Left cardiac atrium (tissue), 4 donors: ENCODE data around the gene SMCP. TPM values are rescaled to one million over a fixed set of nuclear protein-coding genes. Genes with fewer than 3 reads are reported as not detected.

ENCODE experiments used
- ATAC-seq, 2 donors: fragments of 200-7000 bp; cut with Tn5 transposase; one replicate each; pipeline ENCODE4 v1.9.1; 2020; ENCODE audit warnings: mild to moderate bottlenecking in 2 of 2, moderate library complexity in 2 of 2
- DNase-seq: peaks from one replicate; pipeline ENCODE4 v3.0.0-alpha.2; 2020
- intact Hi-C, 2 donors: fragments of 100-400 bp; cut with DNase I; formaldehyde crosslinking; loops; one replicate each; pipeline versions ENCODE4 v1.14.1 to v1.15.1; 2022 to 2023
- total RNA-seq, 2 donors: library from RNA; stranded (reverse); fragmentation: NEBNext Ultra II Directional; extraction: Animal tissue kit (Norgen Biotek cat#: 25700); gene quantifications; one replicate each; pipeline ENCODE4 v1.2.1, GENCODE V29; 2021
- donor health status: DM: no; HTN: yes; CAD: no.
- donor health status: DM: no; HTN: yes; CAD: no; lungs with severe emphysema.
- donor health status: DM: yes; HTN: yes; CAD: no.
- donor health status: Dilated cardiomyopathy.

Gene SMCP
- total RNA-seq, 2 donors from 2014 or later: not detected

- intact Hi-C loops: no loop called here
- ATAC-seq (no peak), DNase-seq (no peak)
Measured at GRCh38 chr1:152928671-152929070, 50.5 kb downstream of the SMCP start.

GRCh38 chr1:152932170-152932811, 54.2 kb downstream of the SMCP start:
- ATAC-seq: no peak
- no peak for DNase-seq
- intact Hi-C loops: no loop called here

- no peak for DNase-seq
- intact Hi-C loops: no loop called here
- ATAC-seq: no peak
Measured at GRCh38 chr1:152933196-152933595, 55.1 kb downstream of the SMCP start.

Other genes with a start within 250 kb of the SMCP start
- not detected for gene LCE2D, start 214.9 kb upstream of the SMCP start, total RNA-seq
- gene LCE2C, start 203.0 kb upstream of the SMCP start, total RNA-seq: not detected
- gene LCE2B, start 192.2 kb upstream of the SMCP start, total RNA-seq: not detected
- gene LCE2A, start 180.0 kb upstream of the SMCP start, total RNA-seq: not detected
- not detected for gene LCE4A, start 170.2 kb upstream of the SMCP start, total RNA-seq
- not detected for gene KPRP, start 120.3 kb upstream of the SMCP start, total RNA-seq
- gene LCE1F, start 103.2 kb upstream of the SMCP start, total RNA-seq: not detected
- gene LCE1E, start 92.1 kb upstream of the SMCP start, total RNA-seq: not detected
- not detected for gene LCE1D, start 81.6 kb upstream of the SMCP start, total RNA-seq
- gene LCE1C, start 71.7 kb upstream of the SMCP start, total RNA-seq: not detected
- not detected for gene LCE1B, start 66.4 kb upstream of the SMCP start, total RNA-seq
- not detected for gene LCE1A, start 50.8 kb upstream of the SMCP start, total RNA-seq
- gene LCE6A, start 35.5 kb upstream of the SMCP start, total RNA-seq: not detected
- not detected for gene LCE7A, start 18.3 kb upstream of the SMCP start, total RNA-seq
- gene IVL, start 30.2 kb downstream of the SMCP start, total RNA-seq: not detected
- gene SPRR5, start 68.9 kb downstream of the SMCP start, total RNA-seq: not detected
- not detected for gene SPRR4, start 92.3 kb downstream of the SMCP start, total RNA-seq
- not detected for gene SPRR1A, start 105.8 kb downstream of the SMCP start, total RNA-seq
- gene SPRR3, start 123.4 kb downstream of the SMCP start, total RNA-seq: not detected
- not detected for gene SPRR1B, start 152.9 kb downstream of the SMCP start, total RNA-seq
- gene SPRR2D, start 162.8 kb downstream of the SMCP start, total RNA-seq: not detected
- not detected for gene SPRR2A, start 179.2 kb downstream of the SMCP start, total RNA-seq
- not detected for gene SPRR2B, start 193.3 kb downstream of the SMCP start, total RNA-seq
- not detected for gene SPRR2E, start 216.2 kb downstream of the SMCP start, total RNA-seq
- not detected for gene SPRR2F, start 235.2 kb downstream of the SMCP start, total RNA-seq